Keratinocyte (primary cell): Measurements from ENCODE around the gene GSTA3. TPM values are rescaled to one million over a fixed set of nuclear protein-coding genes. Genes with fewer than 3 reads are reported as not detected.

ENCODE experiments used
- DNase-seq: peaks from one replicate; pipeline ENCODE4 v3.0.0-alpha.2; 2011; ENCODE audit warnings: low read depth, missing footprints, low spot score
- FAIRE-seq: peaks from 2 replicates; lab custom pipeline; 2011; peaks lifted over from hg19 to GRCh38; lab: Jason Lieb, UNC
- H2AFZ ChIP-seq: 2 replicates; pipeline ENCODE4 v1.6.0; 2012; ENCODE audit warnings: low read length, control low read depth, inconsistent platforms; ENCODE audit not compliant: control insufficient read depth
- H3K27ac ChIP-seq: 2 replicates; pipeline ENCODE4 v1.5.1; 2011; ENCODE audit warnings: low read length; ENCODE audit not compliant: control insufficient read depth, insufficient read depth
- H3K27me3 ChIP-seq: 3 replicates; pipeline ENCODE4 v1.6.0; 2011; ENCODE audit warnings: low read length; ENCODE audit not compliant: control insufficient read depth, insufficient read depth; ENCODE audit errors: extremely low read depth
- H3K36me3 ChIP-seq, 2 experiments: 2 replicates in 1 of 2; 3 replicates in 1 of 2; pipeline ENCODE4 v1.5.1; 2011; ENCODE audit warnings: low read length in 2 of 2, mild to moderate bottlenecking in 1 of 2; ENCODE audit not compliant: control insufficient read depth in 2 of 2, insufficient read depth in 2 of 2; ENCODE audit errors: extremely low read depth in 1 of 2
- H3K4me1 ChIP-seq: 3 replicates; pipeline ENCODE4 v1.5.1; 2011; ENCODE audit warnings: low read length; ENCODE audit not compliant: control insufficient read depth, insufficient read depth; ENCODE audit errors: extremely low read depth
- H3K4me2 ChIP-seq: 3 replicates; pipeline ENCODE4 v1.6.0; 2011; ENCODE audit warnings: low read depth, low read length; ENCODE audit not compliant: control insufficient read depth, insufficient read depth; ENCODE audit errors: extremely low read depth
- H3K4me3 ChIP-seq, 3 experiments: fragments of 200-600 bp in 1 of 3; sonication (generic) in 1 of 3; 2 replicates in 2 of 3; 3 replicates in 1 of 3; pipeline ENCODE4 v1.5.1; 2011 to 2016; ENCODE audit warnings: low read length in 3 of 3, mild to moderate bottlenecking in 3 of 3, control low read depth in 2 of 3, inconsistent platforms in 1 of 3, low read depth in 1 of 3, mixed read lengths in 1 of 3, mixed run types in 1 of 3, moderate library complexity in 1 of 3; ENCODE audit not compliant: control insufficient read depth in 2 of 3, insufficient read depth in 2 of 3; ENCODE audit errors: extremely low read depth in 1 of 3
- H3K79me2 ChIP-seq: 2 replicates; pipeline ENCODE4 v1.6.0; 2012; ENCODE audit warnings: low read length; ENCODE audit not compliant: control insufficient read depth, insufficient read depth
- H3K9ac ChIP-seq: 3 replicates; pipeline ENCODE4 v1.6.0; 2011; ENCODE audit warnings: low read length; ENCODE audit not compliant: control insufficient read depth, insufficient read depth; ENCODE audit errors: extremely low read depth
- H3K9me1 ChIP-seq: 3 replicates; pipeline ENCODE4 v1.6.0; 2011; ENCODE audit warnings: low read length; ENCODE audit not compliant: control insufficient read depth, insufficient read depth; ENCODE audit errors: extremely low read depth
- H3K9me3 ChIP-seq: 2 replicates; pipeline ENCODE4 v1.5.1; 2012; ENCODE audit warnings: low read depth, low read length; ENCODE audit not compliant: control insufficient read depth
- H4K20me1 ChIP-seq: 3 replicates; pipeline ENCODE4 v1.6.0; 2011; ENCODE audit warnings: low read length; ENCODE audit not compliant: control insufficient read depth, insufficient read depth; ENCODE audit errors: extremely low read depth
- CTCF ChIP-seq, 3 experiments: IDR thresholded peaks in 1 of 3; conservative IDR thresholded peaks in 1 of 3; optimal IDR thresholded peaks in 1 of 3; 2 replicates in 2 of 3; 3 replicates in 1 of 3; pipeline versions ENCODE3 to v1.5.1; 2011; ENCODE audit warnings: low read length in 3 of 3, mild to moderate bottlenecking in 3 of 3, moderate library complexity in 2 of 3, control low read depth in 1 of 3, inconsistent platforms in 1 of 3; ENCODE audit not compliant: insufficient read depth in 2 of 3; ENCODE audit errors: extremely low read depth in 1 of 3
- EZH2 ChIP-seq: IDR thresholded peaks from one replicate; pipeline ENCODE4 v1.6.1; 2012; ENCODE audit warnings: inconsistent platforms, mild to moderate bottlenecking, low read length, moderate library complexity
- dilution Hi-C: fragments of 300-500 bp; cut with MboI; formaldehyde crosslinking; loops from one replicate; pipeline ENCODE4 v1.7.0; 2020; ENCODE audit warnings: low sequenced_read_pairs; ENCODE audit not compliant: extremely low pct_ligation_motif_present
- polyA plus RNA-seq, 5 experiments: library from polyadenylated mRNA; depleted of rRNA in 3 of 5; stranded (reverse) in 3 of 5; stranded (forward) in 1 of 5; unstranded in 1 of 5; fragments of >200 nt; gene quantifications; 1 replicate in 1 of 5; 2 replicates in 3 of 5; 3 replicates in 1 of 5; pipeline versions ENCODE4 v1.2.1 to v1.2.3, GENCODE V29; 2011 to 2012; ENCODE audit warnings: missing spikeins in 2 of 5, low read depth in 1 of 5, low replicate concordance in 1 of 5

The GSTA3 gene
- polyA plus RNA-seq, 1 donor (not counting 4 experiments of a cell fraction or from before 2014, with no cell fraction given), result not detected

- no peak overlapping the region for H3K4me3 ChIP-seq
- H3K79me2 ChIP-seq, result no peaks in the 10 kb centered on the region
- TF ChIP-seq CTCF (optimal IDR thresholded peaks at IDR 0.05 in 1 of 3, IDR thresholded peaks at IDR 0.05 in 1 of 3, conservative IDR thresholded peaks at IDR 0.05 in 1 of 3; ENCODE audit: extremely low read depth in 1 of 3, insufficient read depth in 2 of 3, low read length in 3 of 3), result no peak
- TF ChIP-seq EZH2, result no peak
- no peaks in the 10 kb centered on the region for H3K9me1 ChIP-seq
- H3K9ac ChIP-seq, result no peak overlapping the region
- no peak overlapping the region for H3K4me2 ChIP-seq
- no peaks in the 10 kb centered on the region for H3K36me3 ChIP-seq
- FAIRE-seq, result no peak
- H4K20me1 ChIP-seq, result no peaks in the 10 kb centered on the region
- no peaks in the 10 kb centered on the region for H3K9me3 ChIP-seq
- H3K27me3 ChIP-seq, result peaks cover 3% of the 10 kb centered on the region
- no peak overlapping the region for H2AFZ ChIP-seq
- no peak overlapping the region for H3K27ac ChIP-seq
- H3K4me1 ChIP-seq, result no peaks in the 10 kb centered on the region
- no peak for DNase-seq
- dilution Hi-C loops, result no loop called here
Observed at GRCh38 chr6:52887910-52888524, 21.5 kb downstream of the GSTA3 start.

- peak; percentile 80 to 92 (median 82) for TF ChIP-seq CTCF (optimal IDR thresholded peaks at IDR 0.05 in 1 of 3, IDR thresholded peaks at IDR 0.05 in 1 of 3, conservative IDR thresholded peaks at IDR 0.05 in 1 of 3; ENCODE audit: extremely low read depth in 1 of 3, insufficient read depth in 2 of 3, low read length in 3 of 3)
- TF ChIP-seq EZH2, result no peak
- Histone ChIP-seq H3K79me2 (no peaks in the 10 kb centered on the region), H3K36me3 (no peaks in the 10 kb centered on the region), H3K4me1 (peaks cover 7% of the 10 kb centered on the region), H3K9me3 (no peaks in the 10 kb centered on the region), H3K27me3 (peaks cover 24% of the 10 kb centered on the region), H3K9me1 (no peaks in the 10 kb centered on the region), H3K9ac (peak overlapping the region; percentile 73), H2AFZ (peak overlapping the region; percentile 100), H3K27ac (no peak overlapping the region), H3K4me3 (peak overlapping the region; percentile 28 to 85 (median 80)), H4K20me1 (no peaks in the 10 kb centered on the region), H3K4me2 (peak overlapping the region; percentile 100)
- FAIRE-seq (peak; percentile 86), DNase-seq (peak; percentile 19)
- dilution Hi-C loops, result no loop called here
Observed at GRCh38 chr6:52881996-52882841, 27.3 kb downstream of the GSTA3 start.
